ENCODE results near the gene IMMP2L. TPM values are rescaled to one million over a fixed set of nuclear protein-coding genes. Genes with fewer than 3 reads are reported as not detected.

IMMP2L gene
- total RNA-seq, 1 donor from 2014 or later, result 29.7 TPM

DNA sequence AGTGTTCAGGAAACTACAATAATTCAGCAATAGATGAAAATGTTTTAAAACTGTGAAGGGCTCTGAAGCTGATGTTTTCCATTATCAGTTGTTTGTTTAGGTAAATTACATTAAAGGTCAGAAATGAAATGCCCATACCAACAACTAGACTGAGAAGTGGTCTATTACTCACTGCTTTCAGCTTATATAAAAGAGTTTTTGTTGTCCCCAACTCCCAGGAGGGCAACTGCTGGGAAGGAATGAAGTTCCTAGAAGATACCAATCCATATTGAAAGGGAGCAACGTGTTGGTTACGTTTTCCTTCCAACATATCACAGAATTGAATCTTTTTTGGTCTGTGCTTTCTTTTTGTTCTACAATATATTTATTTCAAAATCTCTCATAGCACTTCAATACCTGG is 802.0 kb downstream of the IMMP2L start:
- no peak overlapping the region for H3K4me3 Mint-ChIP-seq (ENCODE audit: low read depth)
- H3K9me3 Mint-ChIP-seq (ENCODE audit: low read depth), result peaks cover 2% of the 10 kb centered on the region
- H3K4me1 Mint-ChIP-seq (ENCODE audit: low read depth), result peaks cover 18% of the 10 kb centered on the region
- H3K36me3 Mint-ChIP-seq (ENCODE audit: insufficient read depth), result no peaks in the 10 kb centered on the region
- no peaks in the 10 kb centered on the region for H3K27me3 Mint-ChIP-seq
- H3K27ac Mint-ChIP-seq, result no peak overlapping the region
- TF ChIP-seq, protein P1, sequence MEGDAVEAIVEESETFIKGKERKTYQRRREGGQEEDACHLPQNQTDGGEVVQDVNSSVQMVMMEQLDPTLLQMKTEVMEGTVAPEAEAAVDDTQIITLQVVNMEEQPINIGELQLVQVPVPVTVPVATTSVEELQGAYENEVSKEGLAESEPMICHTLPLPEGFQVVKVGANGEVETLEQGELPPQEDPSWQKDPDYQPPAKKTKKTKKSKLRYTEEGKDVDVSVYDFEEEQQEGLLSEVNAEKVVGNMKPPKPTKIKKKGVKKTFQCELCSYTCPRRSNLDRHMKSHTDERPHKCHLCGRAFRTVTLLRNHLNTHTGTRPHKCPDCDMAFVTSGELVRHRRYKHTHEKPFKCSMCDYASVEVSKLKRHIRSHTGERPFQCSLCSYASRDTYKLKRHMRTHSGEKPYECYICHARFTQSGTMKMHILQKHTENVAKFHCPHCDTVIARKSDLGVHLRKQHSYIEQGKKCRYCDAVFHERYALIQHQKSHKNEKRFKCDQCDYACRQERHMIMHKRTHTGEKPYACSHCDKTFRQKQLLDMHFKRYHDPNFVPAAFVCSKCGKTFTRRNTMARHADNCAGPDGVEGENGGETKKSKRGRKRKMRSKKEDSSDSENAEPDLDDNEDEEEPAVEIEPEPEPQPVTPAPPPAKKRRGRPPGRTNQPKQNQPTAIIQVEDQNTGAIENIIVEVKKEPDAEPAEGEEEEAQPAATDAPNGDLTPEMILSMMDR (IDR thresholded peaks at IDR 0.05; ENCODE audit: unreplicated experiment), result no peak
- DNase-seq (ENCODE audit: low spot score, unreplicated experiment), result no peak

- DNase-seq (ENCODE audit: low spot score, unreplicated experiment), result no peak
- Mint-ChIP-seq H3K4me1 (ENCODE audit: low read depth) (peaks cover 16% of the 10 kb centered on the region), H3K36me3 (ENCODE audit: insufficient read depth) (no peaks in the 10 kb centered on the region), H3K27me3 (no peaks in the 10 kb centered on the region), H3K27ac (peak overlapping the region; percentile 43), H3K9me3 (ENCODE audit: low read depth) (peaks cover 2% of the 10 kb centered on the region), H3K4me3 (ENCODE audit: low read depth) (no peak overlapping the region)
- TF ChIP-seq, protein P1 (IDR thresholded peaks at IDR 0.05; ENCODE audit: unreplicated experiment), result no peak
Measured at GRCh38 chr7:110759069-110759468, 803.2 kb downstream of the IMMP2L start.

- Mint-ChIP-seq H3K4me3 (ENCODE audit: low read depth) (no peak overlapping the region), H3K4me1 (ENCODE audit: low read depth) (peaks cover 18% of the 10 kb centered on the region), H3K9me3 (ENCODE audit: low read depth) (peaks cover 2% of the 10 kb centered on the region), H3K36me3 (ENCODE audit: insufficient read depth) (no peaks in the 10 kb centered on the region), H3K27ac (no peak overlapping the region), H3K27me3 (no peaks in the 10 kb centered on the region)
- TF ChIP-seq, protein P1 (IDR thresholded peaks at IDR 0.05; ENCODE audit: unreplicated experiment), result no peak
- no peak for DNase-seq (ENCODE audit: low spot score, unreplicated experiment)
Measured at GRCh38 chr7:110754649-110755048, 807.6 kb downstream of the IMMP2L start.

DNA sequence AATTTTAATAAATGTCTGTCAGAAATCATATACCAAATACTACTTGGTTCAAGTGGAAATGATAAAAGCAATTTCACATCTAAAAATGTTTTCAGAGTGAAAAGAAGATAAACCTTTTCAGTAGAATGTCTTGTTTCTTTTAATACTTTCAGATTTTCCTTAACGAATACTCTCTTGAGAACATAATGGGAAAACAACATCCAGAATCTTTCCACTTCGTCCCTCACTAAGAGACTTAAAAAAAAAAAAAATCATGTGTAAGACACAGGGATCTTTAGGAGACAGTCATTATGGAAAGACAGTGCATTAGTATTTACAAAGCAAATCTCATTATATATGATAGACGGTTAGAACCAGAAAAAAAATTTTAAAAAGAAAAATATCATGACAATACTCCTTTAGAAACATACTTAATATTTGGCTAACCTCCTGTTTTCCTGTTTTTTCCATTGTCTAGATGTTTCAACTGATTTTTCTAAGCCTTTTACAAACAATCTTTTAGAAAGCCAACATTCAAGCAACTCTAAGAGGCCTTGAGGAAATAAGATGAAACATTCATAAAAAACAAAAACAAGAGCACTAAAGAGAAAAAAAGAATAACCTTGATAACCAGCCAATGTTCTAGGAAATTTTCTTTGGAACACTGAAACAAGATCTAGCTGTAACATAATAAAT is 811.2 kb downstream of the IMMP2L start:
- Mint-ChIP-seq H3K36me3 (ENCODE audit: insufficient read depth) (peaks cover 8% of the 10 kb centered on the region), H3K4me1 (ENCODE audit: low read depth) (peaks cover 3% of the 10 kb centered on the region), H3K27me3 (no peaks in the 10 kb centered on the region), H3K4me3 (ENCODE audit: low read depth) (no peak overlapping the region), H3K9me3 (ENCODE audit: low read depth) (peaks cover 24% of the 10 kb centered on the region), H3K27ac (no peak overlapping the region)
- TF ChIP-seq, protein P1 (IDR thresholded peaks at IDR 0.05; ENCODE audit: unreplicated experiment), result no peak
- no peak for DNase-seq (ENCODE audit: low spot score, unreplicated experiment)

DNA sequence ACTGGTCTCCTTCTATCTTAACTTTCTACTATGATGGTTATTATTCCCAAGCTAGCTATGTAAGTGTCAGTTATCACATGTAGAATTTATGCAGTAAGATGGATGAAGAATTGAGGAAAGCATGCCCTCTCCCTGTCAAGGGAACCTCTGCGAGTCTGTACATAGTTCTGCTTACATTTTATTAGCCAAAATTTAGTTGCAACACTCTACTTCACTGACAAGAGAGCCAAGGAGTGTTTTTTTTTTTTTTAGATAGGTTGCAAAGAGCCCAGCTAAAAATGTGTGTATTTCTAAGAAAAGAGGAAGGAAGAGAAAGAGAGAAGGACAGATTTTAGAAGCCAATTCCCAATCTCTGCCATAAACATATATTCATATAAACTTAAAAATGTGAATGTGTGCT is 829.1 kb downstream of the IMMP2L start:
- Mint-ChIP-seq H3K4me1 (ENCODE audit: low read depth) (peaks cover 2% of the 10 kb centered on the region), H3K27me3 (no peaks in the 10 kb centered on the region), H3K9me3 (ENCODE audit: low read depth) (peaks cover 4% of the 10 kb centered on the region), H3K27ac (no peak overlapping the region), H3K4me3 (ENCODE audit: low read depth) (no peak overlapping the region), H3K36me3 (ENCODE audit: insufficient read depth) (no peaks in the 10 kb centered on the region)
- DNase-seq (ENCODE audit: low spot score, unreplicated experiment), result no peak
- TF ChIP-seq, protein P1 (IDR thresholded peaks at IDR 0.05; ENCODE audit: unreplicated experiment), result no peak

All from progenitor cell of endocrine pancreas (in vitro differentiated cells).